Esophagus muscularis mucosa (tissue), 4 donors: ENCODE measurements around the gene RTEL1.

Experiments
- EP300 ChIP-seq: sonication (generic); formaldehyde crosslinking; IDR thresholded peaks from one replicate; pipeline ENCODE4 v1.6.1; 2017; ENCODE audit warnings: antibody characterized with exemption
- POLR2A ChIP-seq: fragments of 450-650 bp; IDR thresholded peaks from one replicate; pipeline ENCODE4 v1.6.1; 2017; ENCODE audit warnings: antibody characterized with exemption, moderate library complexity, mild to moderate bottlenecking, low read depth
- TF ChIP-seq, protein P1 (sequence below), 3 experiments: fragments of 200-600 bp in 2 of 3; fragments of 450-650 bp in 1 of 3; sonication (generic) in 2 of 3; IDR thresholded peaks; one replicate each; pipeline ENCODE4 v1.5.1; 2017 to 2019; ENCODE audit warnings: antibody characterized with exemption in 3 of 3, mild to moderate bottlenecking in 2 of 3, moderate library complexity in 1 of 3

DNA sequence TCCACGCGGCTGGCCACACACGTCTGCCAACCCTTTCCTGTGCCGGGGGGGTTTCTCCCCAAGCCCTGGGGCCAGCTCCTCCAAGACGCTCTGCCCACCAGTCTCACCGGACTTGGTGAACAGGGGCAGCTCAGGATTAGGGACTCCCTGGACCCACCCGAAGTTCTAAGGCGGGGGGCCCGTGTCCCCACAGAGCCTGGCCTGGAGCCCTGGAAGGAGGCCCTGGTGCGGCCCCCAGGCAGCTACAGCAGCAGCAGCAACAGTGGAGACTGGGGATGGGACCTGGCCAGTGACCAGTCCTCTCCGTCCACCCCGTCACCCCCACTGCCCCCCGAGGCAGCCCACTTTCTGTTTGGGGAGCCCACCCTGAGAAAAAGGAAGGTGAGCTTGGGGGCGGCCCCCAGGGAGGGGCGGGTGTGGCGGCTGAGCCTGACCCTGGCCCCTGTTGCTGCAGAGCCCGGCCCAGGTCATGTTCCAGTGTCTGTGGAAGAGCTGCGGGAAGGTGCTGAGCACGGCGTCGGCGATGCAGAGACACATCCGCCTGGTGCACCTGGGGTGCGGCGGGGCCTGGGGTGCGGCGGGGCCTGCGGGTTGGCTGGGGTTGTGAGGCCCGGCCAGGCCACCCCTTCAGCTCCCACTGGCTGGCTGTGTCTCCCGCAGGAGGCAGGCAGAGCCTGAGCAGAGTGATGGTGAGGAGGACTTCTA, 83.7 kb downstream of the RTEL1 start:
- no peak for TF ChIP-seq POLR2A
- TF ChIP-seq, protein P1, sequence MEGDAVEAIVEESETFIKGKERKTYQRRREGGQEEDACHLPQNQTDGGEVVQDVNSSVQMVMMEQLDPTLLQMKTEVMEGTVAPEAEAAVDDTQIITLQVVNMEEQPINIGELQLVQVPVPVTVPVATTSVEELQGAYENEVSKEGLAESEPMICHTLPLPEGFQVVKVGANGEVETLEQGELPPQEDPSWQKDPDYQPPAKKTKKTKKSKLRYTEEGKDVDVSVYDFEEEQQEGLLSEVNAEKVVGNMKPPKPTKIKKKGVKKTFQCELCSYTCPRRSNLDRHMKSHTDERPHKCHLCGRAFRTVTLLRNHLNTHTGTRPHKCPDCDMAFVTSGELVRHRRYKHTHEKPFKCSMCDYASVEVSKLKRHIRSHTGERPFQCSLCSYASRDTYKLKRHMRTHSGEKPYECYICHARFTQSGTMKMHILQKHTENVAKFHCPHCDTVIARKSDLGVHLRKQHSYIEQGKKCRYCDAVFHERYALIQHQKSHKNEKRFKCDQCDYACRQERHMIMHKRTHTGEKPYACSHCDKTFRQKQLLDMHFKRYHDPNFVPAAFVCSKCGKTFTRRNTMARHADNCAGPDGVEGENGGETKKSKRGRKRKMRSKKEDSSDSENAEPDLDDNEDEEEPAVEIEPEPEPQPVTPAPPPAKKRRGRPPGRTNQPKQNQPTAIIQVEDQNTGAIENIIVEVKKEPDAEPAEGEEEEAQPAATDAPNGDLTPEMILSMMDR (IDR thresholded peaks at IDR 0.05): no peak
- no peak for TF ChIP-seq EP300
